SU-DHL-6 (cell line): ENCODE measurements around the gene PAX1.

Experiments
- H2AFZ ChIP-seq: fragments of 200-600 bp; sonication (generic); 2 replicates; pipeline ENCODE4 v1.6.1; 2014; ENCODE audit warnings: low read depth, mild to moderate bottlenecking, moderate library complexity, mixed read lengths, antibody characterized with exemption, low read length; ENCODE audit not compliant: severe bottlenecking
- H3F3A ChIP-seq: fragments of 200-600 bp; shearing (Covaris generic); 2 replicates; pipeline ENCODE4 v1.6.0; 2016; ENCODE audit warnings: antibody characterized with exemption, mild to moderate bottlenecking; ENCODE audit not compliant: insufficient read depth
- H3K27ac ChIP-seq: fragments of 200-600 bp; sonication (generic); 2 replicates; pipeline ENCODE4 v1.5.1; 2016; ENCODE audit warnings: low read depth, mild to moderate bottlenecking, low read length, moderate library complexity, mixed read lengths
- H3K27me3 ChIP-seq: fragments of 200-600 bp; sonication (generic), shearing (Covaris generic); 2 replicates; pipeline ENCODE4 v1.6.0; 2014; ENCODE audit warnings: mild to moderate bottlenecking, low read length
- H3K36me3 ChIP-seq: fragments of 200-600 bp; sonication (generic); 2 replicates; pipeline ENCODE4 v1.6.1; 2014; ENCODE audit warnings: mild to moderate bottlenecking, low read length, mixed read lengths
- H3K4me2 ChIP-seq: fragments of 300-600, 200-600 bp; shearing (Covaris generic), sonication (generic); 2 replicates; pipeline ENCODE4 v1.6.0; 2014; ENCODE audit warnings: low read length, low read depth, mild to moderate bottlenecking; ENCODE audit not compliant: poor library complexity, severe bottlenecking
- H3K4me3 ChIP-seq: fragments of 200-600 bp; sonication (generic); 2 replicates; pipeline ENCODE4 v1.5.1; 2014; ENCODE audit warnings: antibody characterized with exemption, low read length, mild to moderate bottlenecking, mixed read lengths; ENCODE audit not compliant: insufficient read depth, poor library complexity, severe bottlenecking
- H3K79me2 ChIP-seq: fragments of 200-600 bp; sonication (generic); 2 replicates; pipeline ENCODE4 v1.6.1; 2014; ENCODE audit warnings: mild to moderate bottlenecking, low read length, moderate library complexity; ENCODE audit not compliant: insufficient read depth
- H3K9ac ChIP-seq: fragments of 200-600 bp; sonication (generic); 2 replicates; pipeline ENCODE4 v1.7.0; 2014; ENCODE audit warnings: mild to moderate bottlenecking, low read length
- H3K9me2 ChIP-seq: fragments of 200-600 bp; sonication (generic); replicated peaks from 2 replicates; pipeline ENCODE4 v1.6.1; 2014; ENCODE audit warnings: low read length; ENCODE audit not compliant: insufficient read depth
- H3K9me3 ChIP-seq: fragments of 200-600 bp; sonication (generic); 2 replicates; pipeline ENCODE4 v1.6.1; 2014; ENCODE audit warnings: low read length, mixed read lengths; ENCODE audit not compliant: insufficient read depth
- H4K20me1 ChIP-seq: fragments of 200-600 bp; sonication (generic); 2 replicates; pipeline ENCODE4 v1.6.1; 2014; ENCODE audit warnings: low read depth, mild to moderate bottlenecking, antibody characterized with exemption, low read length, moderate library complexity, mixed read lengths
- EZH2phosphoT487 ChIP-seq: fragments of 200-600 bp; sonication (generic), shearing (Covaris generic); conservative IDR thresholded peaks from 2 replicates; pipeline ENCODE4 v1.6.1; 2018; ENCODE audit warnings: mild to moderate bottlenecking, antibody characterized with exemption, low read length, moderate library complexity, mixed read lengths
- TF ChIP-seq, protein P1 (sequence below): fragments of 200-600 bp; sonication (generic); IDR thresholded peaks from one replicate; pipeline ENCODE4 v1.5.1; 2017; ENCODE audit warnings: antibody characterized with exemption, mild to moderate bottlenecking, low read length, moderate library complexity; ENCODE audit not compliant: insufficient read depth, poor library complexity, severe bottlenecking

PAX1 gene

DNA sequence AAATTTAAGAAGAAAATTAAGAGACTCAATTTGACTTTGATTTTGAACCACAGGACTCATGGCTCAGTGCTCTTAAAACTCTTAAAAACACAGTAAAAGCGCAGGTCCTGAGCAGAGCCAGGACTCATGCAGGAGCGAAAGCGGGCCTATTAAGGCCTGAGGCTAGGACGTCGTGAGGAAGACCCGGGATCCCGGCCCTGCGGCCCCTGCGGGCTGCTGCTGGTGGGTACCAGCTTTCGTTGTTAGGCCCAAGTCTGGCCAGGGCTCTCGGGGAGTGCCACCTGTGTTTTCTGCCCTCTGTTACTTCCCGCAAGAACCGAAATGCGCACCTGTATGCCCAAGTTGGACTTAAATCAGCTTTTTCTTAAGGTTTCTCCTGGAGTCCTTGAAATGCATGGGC lies 3.4 kb upstream of the PAX1 start:
- Histone ChIP-seq H3K79me2 (no peaks in the 10 kb centered on the region), H3K9me2 (no peaks in the 10 kb centered on the region), H3K4me3 (no peak overlapping the region), H3K36me3 (no peaks in the 10 kb centered on the region), H3K9me3 (no peaks in the 10 kb centered on the region), H3K4me2 (no peak overlapping the region), H3F3A (no peaks in the 10 kb centered on the region), H2AFZ (no peak overlapping the region), H3K9ac (no peak overlapping the region), H3K27me3 (no peaks in the 10 kb centered on the region), H3K27ac (no peak overlapping the region), H4K20me1 (no peaks in the 10 kb centered on the region)
- TF ChIP-seq, protein P1, sequence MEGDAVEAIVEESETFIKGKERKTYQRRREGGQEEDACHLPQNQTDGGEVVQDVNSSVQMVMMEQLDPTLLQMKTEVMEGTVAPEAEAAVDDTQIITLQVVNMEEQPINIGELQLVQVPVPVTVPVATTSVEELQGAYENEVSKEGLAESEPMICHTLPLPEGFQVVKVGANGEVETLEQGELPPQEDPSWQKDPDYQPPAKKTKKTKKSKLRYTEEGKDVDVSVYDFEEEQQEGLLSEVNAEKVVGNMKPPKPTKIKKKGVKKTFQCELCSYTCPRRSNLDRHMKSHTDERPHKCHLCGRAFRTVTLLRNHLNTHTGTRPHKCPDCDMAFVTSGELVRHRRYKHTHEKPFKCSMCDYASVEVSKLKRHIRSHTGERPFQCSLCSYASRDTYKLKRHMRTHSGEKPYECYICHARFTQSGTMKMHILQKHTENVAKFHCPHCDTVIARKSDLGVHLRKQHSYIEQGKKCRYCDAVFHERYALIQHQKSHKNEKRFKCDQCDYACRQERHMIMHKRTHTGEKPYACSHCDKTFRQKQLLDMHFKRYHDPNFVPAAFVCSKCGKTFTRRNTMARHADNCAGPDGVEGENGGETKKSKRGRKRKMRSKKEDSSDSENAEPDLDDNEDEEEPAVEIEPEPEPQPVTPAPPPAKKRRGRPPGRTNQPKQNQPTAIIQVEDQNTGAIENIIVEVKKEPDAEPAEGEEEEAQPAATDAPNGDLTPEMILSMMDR, result no peak

DNA sequence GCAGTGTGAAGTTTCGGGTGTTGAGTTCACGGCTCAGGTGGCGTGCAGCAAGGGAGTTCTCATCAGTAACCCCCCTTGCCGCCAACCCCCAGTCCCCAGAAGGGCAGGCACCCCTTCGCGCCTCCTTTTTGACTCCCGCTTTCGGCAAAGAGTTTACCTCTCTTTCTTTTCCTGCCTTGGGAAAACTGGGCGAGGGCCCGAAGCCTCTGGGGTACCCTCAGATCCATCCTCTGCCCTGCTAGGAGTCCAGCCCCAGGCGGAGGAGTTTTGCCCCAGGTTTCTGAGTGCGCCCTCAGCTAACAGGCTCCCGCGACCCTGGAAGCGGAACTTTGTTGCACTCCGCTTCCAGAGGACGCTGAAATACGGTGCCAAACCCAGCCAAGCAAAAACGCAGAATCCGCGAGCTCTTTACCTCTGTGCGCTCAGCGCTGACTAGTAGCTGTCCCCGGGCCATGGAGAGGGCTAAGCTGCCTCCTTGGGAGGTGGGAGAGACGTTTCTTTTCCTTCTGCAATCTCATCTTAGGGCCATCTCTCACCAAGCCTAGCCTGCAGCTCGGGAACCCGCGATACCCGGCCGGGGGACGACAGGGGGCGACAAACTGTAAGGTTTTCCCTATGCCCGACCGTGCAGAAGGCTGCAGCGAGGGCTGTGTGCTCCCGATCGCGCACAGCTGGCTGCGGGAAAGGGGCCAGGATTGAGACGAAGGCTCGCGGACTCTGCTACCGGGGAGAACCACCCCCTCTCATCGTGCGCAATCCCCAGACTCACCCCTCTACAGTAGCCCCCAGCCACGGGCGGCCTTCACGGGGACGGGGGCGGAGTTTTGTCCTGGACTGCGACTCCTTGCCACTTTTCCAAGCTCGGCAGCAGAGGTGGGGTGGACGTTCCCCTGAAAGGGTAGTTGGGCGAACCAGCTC lies 2.7 kb upstream of the PAX1 start:
- H3K9ac ChIP-seq, result no peak overlapping the region
- TF ChIP-seq, protein P1, result no peak
- no peak for TF ChIP-seq EZH2phosphoT487
- no peaks in the 10 kb centered on the region for H3K9me2 ChIP-seq
- no peaks in the 10 kb centered on the region for H3F3A ChIP-seq
- no peaks in the 10 kb centered on the region for H3K27me3 ChIP-seq
- H3K9me3 ChIP-seq, result no peaks in the 10 kb centered on the region
- no peaks in the 10 kb centered on the region for H4K20me1 ChIP-seq
- H2AFZ ChIP-seq, result no peak overlapping the region
- H3K79me2 ChIP-seq, result no peaks in the 10 kb centered on the region
- H3K36me3 ChIP-seq, result no peaks in the 10 kb centered on the region
- no peak overlapping the region for H3K4me3 ChIP-seq
- no peak overlapping the region for H3K27ac ChIP-seq
- no peak overlapping the region for H3K4me2 ChIP-seq

DNA sequence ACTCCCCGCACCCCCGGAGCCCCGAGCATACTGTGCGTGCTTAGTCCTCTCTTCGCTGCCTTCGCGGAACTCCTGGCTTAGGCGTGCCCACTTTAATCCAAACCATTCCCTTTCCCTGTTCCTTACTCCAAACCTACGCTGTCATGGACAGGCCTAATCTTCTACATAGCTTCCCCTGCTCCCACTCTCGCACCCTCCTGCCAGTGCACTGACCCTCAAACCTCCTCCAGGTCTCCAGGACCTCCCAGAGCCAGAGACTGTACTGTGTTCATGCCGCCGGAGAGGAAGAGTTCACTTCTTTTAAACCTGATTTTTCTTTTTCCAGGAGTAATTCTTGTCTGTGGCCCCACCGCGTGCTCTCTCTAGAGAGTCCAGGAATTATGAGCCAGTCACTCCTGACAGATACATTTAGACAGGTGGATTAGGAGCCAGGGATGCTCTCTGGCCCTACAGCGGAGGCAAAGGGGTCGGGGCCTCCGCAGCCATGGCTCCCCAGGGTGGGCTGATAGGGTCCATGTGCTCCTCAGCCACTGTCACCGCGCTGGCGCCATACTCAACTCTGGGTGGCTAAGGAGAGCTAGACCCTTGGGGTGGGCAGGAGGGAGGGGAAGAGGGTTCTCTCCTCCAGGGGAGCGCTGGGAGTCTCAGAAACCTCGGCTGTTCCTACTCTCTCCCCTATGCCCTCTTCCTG lies 1.6 kb upstream of the PAX1 start:
- Histone ChIP-seq H3K27me3 (no peaks in the 10 kb centered on the region), H3K4me3 (no peak overlapping the region), H4K20me1 (no peaks in the 10 kb centered on the region), H2AFZ (no peak overlapping the region), H3K36me3 (no peaks in the 10 kb centered on the region), H3K9ac (no peak overlapping the region), H3K4me2 (no peak overlapping the region), H3K9me2 (no peaks in the 10 kb centered on the region), H3K27ac (no peak overlapping the region), H3K9me3 (no peaks in the 10 kb centered on the region), H3F3A (no peaks in the 10 kb centered on the region), H3K79me2 (no peaks in the 10 kb centered on the region)
- TF ChIP-seq, protein P1, result no peak
- no peak for TF ChIP-seq EZH2phosphoT487
